ENCODE data around the gene TMEM170B.
A peak's percentile ranks its signal among the peaks of the same experiment; 100 is the strongest.

The TMEM170B gene

DNA sequence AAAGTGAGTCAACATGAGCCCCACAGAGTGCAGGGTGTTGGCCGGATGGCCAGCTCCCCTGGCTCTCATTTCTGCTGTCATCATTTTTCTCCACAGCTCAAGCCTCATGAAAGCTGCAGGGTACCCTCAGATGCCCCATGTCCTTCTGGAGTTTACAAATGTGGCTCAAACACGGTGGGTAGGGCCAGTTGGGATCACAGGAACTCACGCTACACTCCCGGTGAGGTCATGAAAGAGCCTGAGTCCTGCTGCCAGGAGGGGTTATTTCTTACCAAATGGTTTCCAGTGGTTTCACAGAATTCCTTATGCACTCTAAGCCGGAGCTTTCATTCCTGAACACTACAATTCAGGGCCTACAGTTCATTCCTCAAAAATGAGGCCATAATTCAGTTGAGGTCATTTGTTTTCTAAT lies 78.7 kb downstream of the TMEM170B start:
- DNase-seq (ENCODE audit: low spot score) = no peak

DNA sequence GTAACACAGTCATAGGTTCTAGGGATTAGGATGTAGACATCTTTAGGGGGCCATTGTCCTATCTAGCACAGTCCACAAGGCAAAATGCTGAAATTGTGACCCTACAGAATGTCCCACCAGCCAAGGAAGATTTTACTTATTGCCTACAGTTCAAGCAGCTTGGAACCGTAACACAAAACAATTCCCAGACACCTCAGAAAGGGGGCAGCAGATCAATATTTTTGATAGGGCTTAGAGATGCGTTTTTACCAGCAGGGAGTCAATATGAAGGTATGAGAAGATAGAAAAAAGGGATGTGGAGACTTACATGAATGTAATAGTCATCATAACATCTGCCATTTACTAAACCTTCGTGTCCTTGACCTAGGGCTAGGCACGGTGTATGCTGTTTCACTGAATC lies 81.0 kb downstream of the TMEM170B start:
- peak; percentile 18 for DNase-seq (ENCODE audit: low spot score)

DNA sequence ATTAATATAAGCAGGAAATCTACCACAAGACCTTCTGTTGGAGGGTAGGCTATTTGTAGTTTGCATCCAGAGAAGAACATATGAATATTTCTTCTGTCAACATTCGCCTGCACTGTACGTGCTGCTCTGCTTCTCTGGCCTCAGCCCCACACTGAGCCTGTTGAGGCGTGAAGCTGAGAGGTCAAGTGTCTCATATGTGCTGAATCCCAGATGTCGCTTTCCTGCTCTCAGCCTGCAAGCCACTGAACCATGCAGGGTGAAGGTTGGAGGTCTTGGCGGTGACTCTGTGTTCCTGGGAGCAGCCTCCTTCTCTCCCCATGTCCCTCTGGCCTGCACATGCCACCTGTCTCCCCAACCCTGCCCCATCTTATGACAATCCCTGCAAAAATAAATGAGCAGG lies 83.6 kb downstream of the TMEM170B start:
- no peak for DNase-seq (ENCODE audit: low spot score)

DNA sequence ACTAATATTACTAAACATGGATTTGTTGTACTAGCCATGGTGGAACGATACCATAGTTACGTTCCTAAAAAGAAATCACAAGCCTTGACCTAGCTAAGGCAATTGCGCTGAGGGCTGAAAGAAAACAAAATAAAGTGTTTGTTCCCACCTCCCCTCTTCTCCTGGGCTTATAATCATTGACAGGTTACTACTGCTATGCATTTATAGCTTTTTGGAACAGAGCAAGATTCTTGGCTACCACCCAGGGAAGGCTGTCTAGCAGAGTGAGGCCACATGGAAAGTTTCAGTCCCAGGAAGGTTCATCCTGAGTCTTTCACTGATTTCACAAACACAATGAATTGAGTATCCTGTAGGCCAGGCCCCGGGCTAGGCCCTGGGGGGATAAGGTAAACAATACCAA lies 84.6 kb downstream of the TMEM170B start:
- DNase-seq (ENCODE audit: low spot score) = no peak

DNA sequence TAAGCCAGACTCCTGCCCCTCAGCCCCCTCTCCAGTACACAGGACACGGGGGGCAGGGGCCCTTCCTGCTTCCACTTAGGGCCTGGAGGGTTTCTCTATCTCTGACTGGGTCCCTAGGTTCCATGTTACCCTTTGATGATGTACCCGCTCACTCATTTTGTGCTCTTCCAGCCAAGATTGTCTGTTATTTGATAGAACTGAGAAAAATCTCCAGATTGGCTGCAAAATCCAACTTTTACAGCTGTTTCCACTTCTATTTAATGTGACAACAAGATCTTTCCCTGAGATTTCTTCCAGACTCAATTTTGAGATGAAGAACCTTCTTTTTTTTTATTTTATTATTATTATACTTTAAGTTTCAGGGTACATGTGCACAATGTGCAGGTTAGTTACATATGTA lies 85.7 kb downstream of the TMEM170B start:
- no peak for DNase-seq (ENCODE audit: low spot score)

DNA sequence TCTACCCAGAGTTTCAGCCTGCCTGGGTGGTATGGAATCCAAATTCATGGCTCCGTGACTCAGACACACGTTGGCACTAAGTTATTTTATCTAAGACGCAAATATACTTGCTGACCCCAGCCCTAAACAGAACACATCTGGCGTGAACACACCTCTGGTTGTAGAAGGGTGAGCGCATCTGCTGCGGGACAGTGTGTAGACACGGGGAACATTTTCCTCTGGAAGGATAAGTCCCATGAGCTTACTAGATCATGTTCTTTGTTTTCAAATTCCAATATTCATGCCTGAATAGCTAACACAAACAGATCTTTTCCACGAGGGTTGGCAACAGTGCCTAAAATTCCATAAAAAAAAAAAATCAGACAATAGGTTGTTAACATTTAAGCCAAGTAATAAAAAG lies 87.8 kb downstream of the TMEM170B start:
- no peak for DNase-seq (ENCODE audit: low spot score)

DNA sequence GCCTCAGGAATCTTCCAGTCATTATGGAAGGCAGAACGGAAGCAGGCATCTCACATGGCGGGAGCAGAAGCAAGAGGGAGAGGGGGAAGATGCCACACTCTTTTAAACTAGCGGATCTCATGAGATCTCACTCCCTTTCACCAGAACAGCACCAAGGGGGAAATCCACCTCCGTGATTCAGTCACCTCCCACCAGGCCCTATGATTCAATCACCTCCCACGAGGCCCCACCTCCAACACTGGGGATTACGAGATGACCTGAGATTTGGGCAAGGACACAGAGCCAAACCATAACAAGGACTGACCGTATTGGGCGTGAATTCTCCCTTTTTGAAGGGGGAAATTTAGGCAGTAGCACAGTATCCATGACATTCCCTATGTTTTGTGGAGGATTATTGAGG lies 88.8 kb downstream of the TMEM170B start:
- no peak for DNase-seq (ENCODE audit: low spot score)

DNA sequence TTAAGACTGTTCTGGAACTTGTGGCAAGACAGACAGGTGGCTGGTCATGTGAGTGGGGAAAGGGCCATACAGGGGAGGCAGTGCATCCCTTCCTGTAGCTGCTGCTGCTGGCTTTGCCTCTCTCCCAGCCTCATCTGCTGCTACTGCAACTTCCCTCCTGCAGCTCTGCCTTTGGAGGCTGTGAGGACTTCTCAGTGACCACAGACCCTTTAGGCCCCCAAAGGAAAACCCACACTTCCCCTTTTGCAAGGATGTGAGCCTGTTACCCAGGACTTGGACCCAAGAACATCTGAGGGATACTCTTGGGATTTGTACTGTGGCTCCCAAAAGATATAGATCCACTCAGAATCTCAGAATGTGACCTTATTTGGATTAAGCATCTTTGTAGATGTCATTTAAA lies 91.0 kb downstream of the TMEM170B start:
- DNase-seq (ENCODE audit: low spot score) = no peak

DNA sequence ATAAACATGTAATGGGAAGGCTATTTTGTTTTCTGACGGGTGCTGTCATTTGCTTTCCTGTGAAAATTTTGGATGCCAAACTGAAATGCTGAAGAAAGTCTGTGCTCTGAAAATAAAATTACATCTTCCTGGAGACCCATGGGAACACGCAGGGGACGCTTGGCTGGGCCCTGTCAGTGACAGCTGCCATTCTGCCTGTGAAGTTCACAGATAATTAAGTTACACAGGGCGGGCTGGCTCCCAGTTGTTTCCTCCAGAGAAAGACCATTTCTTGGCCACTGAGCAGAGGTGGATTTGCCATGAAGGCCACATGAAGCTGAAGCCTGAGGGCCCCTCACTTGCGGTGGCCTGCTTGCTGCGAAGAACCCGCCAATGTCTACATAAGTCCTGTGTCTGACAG lies 93.5 kb downstream of the TMEM170B start:
- no peak for DNase-seq (ENCODE audit: low spot score)

DNA sequence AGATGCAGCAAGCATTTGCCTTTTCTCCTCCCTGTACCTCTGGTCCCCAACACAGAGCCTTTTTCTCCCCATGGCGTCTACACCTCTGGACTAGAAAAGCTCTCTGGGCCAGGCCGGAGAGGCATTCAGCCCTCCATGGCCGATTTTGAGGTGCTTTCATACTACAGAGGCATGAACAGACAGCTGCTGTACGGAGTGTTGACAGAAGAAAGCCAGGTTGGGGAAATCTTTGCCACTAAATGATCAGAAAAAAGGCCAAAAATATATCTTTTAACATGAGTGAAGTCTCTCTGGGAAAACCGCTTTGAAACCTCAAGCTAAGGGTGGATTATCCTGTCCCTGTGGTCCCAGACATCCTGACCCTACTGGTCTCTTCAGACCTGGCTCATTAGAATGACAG lies 94.0 kb downstream of the TMEM170B start:
- DNase-seq (ENCODE audit: low spot score) = no peak

DNA sequence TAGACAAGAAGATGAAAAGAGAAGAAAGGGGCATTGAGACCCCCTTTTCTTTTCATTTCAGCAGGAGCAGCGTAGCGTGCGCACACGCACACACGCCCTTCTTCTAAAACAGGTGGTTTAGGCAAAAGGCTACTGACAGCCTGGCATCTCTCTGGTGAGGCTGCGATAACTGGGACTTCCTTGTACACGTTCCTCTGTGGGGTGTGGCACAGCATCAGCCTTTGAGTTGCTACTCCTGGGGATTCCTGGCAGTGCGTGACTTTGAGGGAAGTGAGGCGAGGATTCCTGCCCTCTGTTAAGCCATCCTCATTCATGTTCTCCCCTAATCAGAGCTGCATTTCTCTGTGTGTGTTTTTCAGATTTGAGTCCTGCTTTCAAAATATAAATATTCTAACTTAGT lies 94.7 kb downstream of the TMEM170B start:
- DNase-seq (ENCODE audit: low spot score) = no peak

DNA sequence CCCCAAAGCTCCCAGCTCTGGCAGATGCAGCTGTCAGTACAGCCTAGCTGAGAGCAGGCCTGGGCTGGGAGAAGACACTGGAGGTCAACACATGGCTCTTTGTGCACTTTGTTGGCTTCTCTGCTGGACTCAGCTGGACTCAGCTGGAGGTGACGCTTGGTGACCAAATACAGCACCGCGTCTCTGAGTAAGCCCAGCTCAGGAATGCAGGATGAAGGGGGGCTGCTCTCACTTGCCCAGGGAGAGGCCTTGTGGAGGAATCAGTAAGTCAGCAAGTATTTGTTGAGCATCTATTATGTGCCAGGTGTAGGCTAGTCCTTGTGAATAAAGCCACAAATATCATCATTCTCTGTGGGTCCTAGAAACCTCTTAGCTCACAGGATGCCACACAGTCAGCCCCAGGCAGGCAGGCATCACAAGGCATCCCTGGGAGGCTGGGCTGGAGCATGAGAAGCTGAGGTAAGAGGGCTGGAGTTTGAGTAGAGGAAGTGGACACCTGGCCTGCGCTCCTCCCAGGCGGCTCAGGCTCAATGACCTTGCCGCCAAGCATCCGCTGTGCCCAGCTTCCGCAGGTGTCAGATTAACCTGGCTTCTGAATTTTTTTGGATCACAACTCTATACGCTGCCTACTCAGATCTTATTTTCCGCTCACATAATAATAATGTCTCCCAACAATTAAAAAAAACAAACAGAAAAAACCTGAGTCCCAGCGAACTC lies 95.4 kb downstream of the TMEM170B start:
- DNase-seq (ENCODE audit: low spot score) = no peak

Measured in HuH-7 (cell line).